Ishikawa (cell line): ENCODE measurements around the gene ZBTB5.

ENCODE experiments used
- CEBPB ChIP-seq: IDR thresholded peaks from 2 replicates; pipeline ENCODE4 v1.6.1; 2012
- EGR1 ChIP-seq: IDR thresholded peaks from 2 replicates; pipeline ENCODE4 v1.6.1; 2012
- EP300 ChIP-seq: IDR thresholded peaks from 2 replicates; pipeline ENCODE4 v1.6.1; 2012; ENCODE audit warnings: borderline replicate concordance
- FOXM1 ChIP-seq: IDR thresholded peaks from 2 replicates; pipeline ENCODE4 v1.6.1; 2012; ENCODE audit warnings: low read depth, borderline replicate concordance
- RAD21 ChIP-seq: IDR thresholded peaks from 2 replicates; pipeline ENCODE4 v1.6.1; 2012; ENCODE audit warnings: low read depth
- TAF1 ChIP-seq: IDR thresholded peaks from 2 replicates; pipeline ENCODE4 v1.6.1; 2012; ENCODE audit warnings: low read depth, mild to moderate bottlenecking
- TCF12 ChIP-seq: IDR thresholded peaks from 2 replicates; pipeline ENCODE4 v1.6.1; 2012; ENCODE audit warnings: low read depth
- ZBTB7A ChIP-seq: IDR thresholded peaks from 2 replicates; pipeline ENCODE4 v1.6.1; 2012; ENCODE audit warnings: low read depth
- TF ChIP-seq, protein P1 (sequence below): IDR thresholded peaks from 2 replicates; pipeline ENCODE4 v1.6.1; 2012; ENCODE audit warnings: low read depth, mild to moderate bottlenecking
- TF ChIP-seq, protein P2 (sequence below): IDR thresholded peaks from 2 replicates; pipeline ENCODE4 v1.6.1; 2012

DNA sequence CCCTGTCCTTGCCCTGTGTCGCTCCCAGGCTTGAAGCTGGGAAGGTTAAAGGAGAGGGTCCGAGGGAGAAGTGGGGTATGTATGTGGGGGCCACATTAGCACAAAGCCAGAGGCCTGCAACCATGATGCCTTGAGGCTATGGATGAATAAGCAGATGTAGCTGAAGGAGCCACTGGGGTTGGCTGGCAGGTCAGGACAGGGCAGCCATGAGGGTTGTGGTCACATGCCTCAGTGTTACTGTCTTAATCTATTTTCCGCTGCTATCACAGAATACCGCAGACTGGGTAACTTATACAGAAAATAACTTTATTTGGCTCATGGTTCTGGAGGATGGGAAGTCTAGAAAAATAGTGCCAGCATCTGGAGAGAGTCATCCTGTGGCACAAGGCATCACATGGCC is 51.9 kb downstream of the ZBTB5 start:
- TF ChIP-seq, protein P1, sequence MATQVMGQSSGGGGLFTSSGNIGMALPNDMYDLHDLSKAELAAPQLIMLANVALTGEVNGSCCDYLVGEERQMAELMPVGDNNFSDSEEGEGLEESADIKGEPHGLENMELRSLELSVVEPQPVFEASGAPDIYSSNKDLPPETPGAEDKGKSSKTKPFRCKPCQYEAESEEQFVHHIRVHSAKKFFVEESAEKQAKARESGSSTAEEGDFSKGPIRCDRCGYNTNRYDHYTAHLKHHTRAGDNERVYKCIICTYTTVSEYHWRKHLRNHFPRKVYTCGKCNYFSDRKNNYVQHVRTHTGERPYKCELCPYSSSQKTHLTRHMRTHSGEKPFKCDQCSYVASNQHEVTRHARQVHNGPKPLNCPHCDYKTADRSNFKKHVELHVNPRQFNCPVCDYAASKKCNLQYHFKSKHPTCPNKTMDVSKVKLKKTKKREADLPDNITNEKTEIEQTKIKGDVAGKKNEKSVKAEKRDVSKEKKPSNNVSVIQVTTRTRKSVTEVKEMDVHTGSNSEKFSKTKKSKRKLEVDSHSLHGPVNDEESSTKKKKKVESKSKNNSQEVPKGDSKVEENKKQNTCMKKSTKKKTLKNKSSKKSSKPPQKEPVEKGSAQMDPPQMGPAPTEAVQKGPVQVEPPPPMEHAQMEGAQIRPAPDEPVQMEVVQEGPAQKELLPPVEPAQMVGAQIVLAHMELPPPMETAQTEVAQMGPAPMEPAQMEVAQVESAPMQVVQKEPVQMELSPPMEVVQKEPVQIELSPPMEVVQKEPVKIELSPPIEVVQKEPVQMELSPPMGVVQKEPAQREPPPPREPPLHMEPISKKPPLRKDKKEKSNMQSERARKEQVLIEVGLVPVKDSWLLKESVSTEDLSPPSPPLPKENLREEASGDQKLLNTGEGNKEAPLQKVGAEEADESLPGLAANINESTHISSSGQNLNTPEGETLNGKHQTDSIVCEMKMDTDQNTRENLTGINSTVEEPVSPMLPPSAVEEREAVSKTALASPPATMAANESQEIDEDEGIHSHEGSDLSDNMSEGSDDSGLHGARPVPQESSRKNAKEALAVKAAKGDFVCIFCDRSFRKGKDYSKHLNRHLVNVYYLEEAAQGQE = no peak
- TF ChIP-seq TCF12 (no peak), ZBTB7A (no peak), EP300 (no peak), EGR1 (no peak), TAF1 (no peak), FOXM1 (no peak), RAD21 (no peak), CEBPB (no peak)
- TF ChIP-seq, protein P2, sequence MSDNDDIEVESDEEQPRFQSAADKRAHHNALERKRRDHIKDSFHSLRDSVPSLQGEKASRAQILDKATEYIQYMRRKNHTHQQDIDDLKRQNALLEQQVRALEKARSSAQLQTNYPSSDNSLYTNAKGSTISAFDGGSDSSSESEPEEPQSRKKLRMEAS = no peak
